ENCODE data around the gene HCN3.
"Not testable (repeated sequence)": the region's sequence is repeated elsewhere in the genome, so short reads cannot be mapped to it uniquely, and the experiment has no call there.

Gene HCN3

DNA sequence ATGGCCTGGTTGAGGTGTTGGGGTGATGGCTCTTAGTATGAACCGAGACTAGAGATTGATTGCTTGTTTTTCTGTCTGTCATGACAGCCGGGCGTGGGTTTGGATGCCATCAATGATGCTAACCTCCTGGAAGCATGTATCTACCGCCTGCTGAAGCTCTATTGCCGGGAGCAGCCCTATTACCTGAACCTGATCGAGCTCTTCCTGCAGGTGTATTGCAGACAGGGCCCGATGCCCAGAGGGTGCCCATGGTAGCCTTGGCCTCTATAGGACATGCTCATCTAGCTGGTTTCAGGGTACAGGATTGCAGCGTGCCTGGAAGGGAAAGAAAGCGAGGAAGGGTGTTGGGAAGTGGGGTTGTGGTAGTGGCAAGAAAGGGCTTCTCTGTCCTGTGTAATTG, 40.8 kb downstream of the HCN3 start:
- DNase-seq = no peak

- no peak for DNase-seq
These were observed 42.3 kb downstream of the HCN3 start for GRCh38 chr1:155319536-155319935.

- peak; percentile 73 for DNase-seq
These were observed 43.0 kb downstream of the HCN3 start for GRCh38 chr1:155320252-155320651.

GRCh38 chr1:155320661-155321617, 43.7 kb downstream of the HCN3 start, which contains the start of gene RUSC1:
RUSC1 (plus strand) TSS chr1:155320894; CDS start chr1:155321774, 880 bp downstream.
- peak; percentile 82 for DNase-seq

- DNase-seq = no peak
These were observed 44.6 kb downstream of the HCN3 start for GRCh38 chr1:155321639-155322503.

DNA sequence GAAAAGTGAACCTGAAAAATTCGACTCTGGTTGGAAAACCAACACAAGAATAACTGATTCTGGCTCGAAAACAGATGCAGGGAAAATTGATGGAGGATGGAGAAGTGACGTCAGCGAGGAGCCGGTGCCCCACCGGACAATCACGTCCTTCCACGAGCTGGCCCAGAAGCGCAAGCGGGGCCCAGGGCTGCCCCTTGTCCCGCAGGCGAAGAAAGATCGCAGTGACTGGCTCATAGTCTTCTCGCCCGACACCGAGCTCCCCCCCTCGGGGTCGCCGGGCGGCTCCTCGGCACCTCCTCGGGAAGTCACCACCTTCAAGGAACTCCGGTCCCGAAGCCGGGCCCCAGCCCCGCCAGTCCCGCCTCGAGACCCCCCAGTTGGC, 45.3 kb downstream of the HCN3 start:
- DNase-seq = peak; percentile 10

DNA sequence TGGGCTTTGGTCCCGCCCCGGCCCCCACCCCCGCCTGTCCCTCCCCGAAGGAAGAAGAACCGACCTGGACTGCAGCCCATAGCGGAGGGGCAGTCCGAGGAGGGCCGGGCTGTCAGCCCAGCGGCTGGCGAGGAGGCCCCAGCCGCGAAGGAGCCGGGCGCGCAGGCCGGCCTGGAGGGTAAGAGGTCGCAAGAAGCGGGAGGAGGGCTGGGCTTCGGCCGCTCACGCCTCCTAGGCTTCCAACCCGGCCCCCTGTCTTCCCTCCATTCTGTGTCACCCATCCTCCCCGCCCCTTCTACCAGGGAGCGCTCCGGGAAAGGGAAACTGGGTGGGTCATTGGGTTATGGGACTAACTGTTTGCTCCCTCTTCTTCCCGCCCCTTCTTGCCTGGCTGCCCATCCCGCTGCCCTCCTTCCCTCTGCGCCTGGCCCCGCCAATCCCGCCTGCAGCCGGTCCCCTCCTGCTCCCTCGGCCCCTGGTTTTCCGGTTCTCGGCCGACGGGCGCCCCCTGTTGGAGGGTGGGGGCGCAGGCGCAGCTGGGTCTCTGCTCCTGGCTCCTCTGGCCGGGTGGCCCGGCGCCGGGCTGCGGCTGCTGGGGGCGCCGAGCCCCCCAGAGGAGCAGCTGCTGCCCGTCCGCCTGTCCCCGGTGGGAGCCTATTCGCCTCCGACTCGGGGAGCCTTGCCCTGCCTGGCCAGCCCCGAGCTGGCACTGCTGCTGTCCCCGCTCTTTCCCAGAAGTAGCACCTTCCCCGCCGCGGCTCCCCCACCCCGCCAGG, 45.9 kb downstream of the HCN3 start:
- DNase-seq = peak; percentile 88

DNA sequence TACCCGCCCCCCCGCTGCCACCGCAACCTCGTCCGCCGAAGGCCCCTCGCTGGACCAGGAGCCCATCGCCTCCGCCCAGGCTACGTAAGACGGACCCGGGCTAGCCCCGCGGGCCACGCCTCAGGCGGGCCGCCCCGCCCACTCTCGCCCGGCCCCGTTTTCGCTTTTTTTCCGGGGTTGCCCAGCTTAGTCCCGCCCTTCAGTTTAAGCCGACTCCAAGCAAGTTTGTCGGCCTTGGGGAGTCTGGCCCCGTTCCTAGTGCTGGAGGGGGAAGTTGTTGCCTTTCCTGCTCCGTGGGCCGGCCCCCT, 46.4 kb downstream of the HCN3 start:
- peak; percentile 66 for DNase-seq

GRCh38 chr1:155324037-155324716, 46.9 kb downstream of the HCN3 start:
- DNase-seq = peak; percentile 92

DNA sequence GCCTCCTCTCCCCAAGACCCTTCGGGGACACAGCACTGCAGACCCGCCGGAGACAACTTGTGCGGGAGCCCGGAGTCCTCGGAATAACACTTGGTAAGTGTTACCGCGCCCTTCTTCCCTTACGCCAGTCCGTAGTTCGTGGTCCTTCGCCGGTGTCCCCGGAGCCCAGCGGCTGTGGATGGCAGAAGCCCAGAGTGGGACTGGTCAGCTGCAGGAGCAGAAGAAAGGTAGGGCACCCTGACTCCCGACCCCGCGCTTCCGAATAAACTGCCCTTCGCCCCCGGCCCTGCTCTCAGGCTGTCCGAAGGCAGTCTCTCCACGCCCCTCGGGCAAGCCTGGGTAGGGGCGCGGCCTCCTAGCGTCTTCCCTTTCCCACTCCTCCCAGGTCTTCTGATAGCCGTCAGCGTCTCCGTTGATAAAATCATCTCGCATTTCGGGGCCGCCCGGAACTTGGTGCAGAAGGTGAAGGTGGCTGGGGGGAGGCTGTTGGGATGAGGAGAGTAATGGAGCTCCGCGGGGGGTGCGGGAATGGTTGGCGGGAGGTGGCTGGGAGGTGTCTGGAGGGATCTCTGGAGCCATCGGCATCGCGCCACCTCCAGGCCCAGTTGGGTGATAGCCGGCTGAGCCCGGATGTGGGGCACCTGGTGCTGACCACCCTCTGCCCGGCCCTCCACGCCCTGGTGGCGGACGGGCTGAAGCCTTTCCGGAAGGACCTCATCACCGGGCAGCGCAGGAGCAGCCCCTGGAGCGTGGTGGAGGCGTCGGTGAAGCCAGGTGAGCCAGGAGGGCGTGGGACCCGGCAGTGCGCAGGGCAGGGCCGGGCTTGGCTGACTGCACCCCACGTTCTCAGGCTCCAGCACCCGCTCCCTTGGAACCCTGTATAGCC, 47.7 kb downstream of the HCN3 start:
- peak; percentile 22 for DNase-seq

GRCh38 chr1:155325603-155325893, 48.3 kb downstream of the HCN3 start:
- no peak for DNase-seq

- no peak for DNase-seq
These were observed 48.8 kb downstream of the HCN3 start for GRCh38 chr1:155326020-155326526.

- DNase-seq = no peak
These were observed 49.4 kb downstream of the HCN3 start for GRCh38 chr1:155326631-155327037.

DNA sequence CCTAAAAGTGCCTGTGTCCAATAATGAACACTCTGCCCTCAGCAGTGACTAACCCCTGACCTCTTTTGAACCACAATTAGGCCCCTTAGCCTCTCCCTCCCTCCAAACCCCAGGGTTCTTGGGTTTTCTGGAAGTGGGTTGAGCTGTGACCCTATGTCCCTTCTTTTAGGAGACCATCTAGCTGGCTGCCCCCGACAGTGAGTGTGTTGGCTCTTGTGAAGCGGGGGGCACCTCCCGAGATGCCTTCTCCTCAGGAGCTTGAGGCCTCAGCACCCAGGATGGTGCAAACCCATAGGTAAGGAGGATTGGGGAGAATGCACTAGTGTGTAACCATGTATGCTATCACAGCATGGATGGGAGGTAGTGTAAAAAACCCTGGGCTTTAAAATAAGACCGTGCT, 50.7 kb downstream of the HCN3 start:
- DNase-seq = no peak

- not testable (repeated sequence) for DNase-seq
These were observed 51.6 kb downstream of the HCN3 start for GRCh38 chr1:155328856-155329255.

GRCh38 chr1:155329980-155330598, 52.8 kb downstream of the HCN3 start:
- no peak for DNase-seq

DNA sequence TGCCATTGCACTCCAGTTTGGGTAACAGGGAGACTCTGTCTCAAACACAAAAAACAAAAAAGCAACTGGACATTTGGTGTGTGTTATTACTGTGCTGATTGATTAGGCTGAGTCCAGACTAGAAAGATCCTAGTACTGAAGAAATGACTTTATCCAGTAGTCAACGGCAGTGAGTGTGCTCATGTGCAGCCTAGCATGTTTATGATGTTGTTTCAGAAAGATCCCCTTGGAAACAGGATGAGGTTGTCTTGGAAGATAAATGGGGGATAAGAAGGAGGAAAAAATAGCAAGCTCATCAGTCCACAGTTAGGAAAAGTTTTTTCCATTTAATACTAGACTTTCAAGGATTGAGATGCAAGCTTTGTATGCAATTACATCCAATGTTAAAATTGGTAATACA, 57.7 kb downstream of the HCN3 start:
- DNase-seq = no peak
